GM10266 (cell line): ENCODE measurements around the gene MFN2.
"Not testable (repeated sequence)": the region's sequence is repeated elsewhere in the genome, so short reads cannot be mapped to it uniquely, and the experiment has no call there.

Experiments
- DNase-seq: peaks from one replicate; pipeline ENCODE4 v3.0.0; 2012; ENCODE audit errors: extremely low spot score
- TF ChIP-seq, protein P1 (sequence below): IDR thresholded peaks from 2 replicates; pipeline ENCODE4 v1.5.1; 2012; ENCODE audit warnings: mild to moderate bottlenecking, low read depth; ENCODE audit not compliant: control insufficient read depth, insufficient read depth; ENCODE audit errors: missing control alignments

MFN2 gene

DNA sequence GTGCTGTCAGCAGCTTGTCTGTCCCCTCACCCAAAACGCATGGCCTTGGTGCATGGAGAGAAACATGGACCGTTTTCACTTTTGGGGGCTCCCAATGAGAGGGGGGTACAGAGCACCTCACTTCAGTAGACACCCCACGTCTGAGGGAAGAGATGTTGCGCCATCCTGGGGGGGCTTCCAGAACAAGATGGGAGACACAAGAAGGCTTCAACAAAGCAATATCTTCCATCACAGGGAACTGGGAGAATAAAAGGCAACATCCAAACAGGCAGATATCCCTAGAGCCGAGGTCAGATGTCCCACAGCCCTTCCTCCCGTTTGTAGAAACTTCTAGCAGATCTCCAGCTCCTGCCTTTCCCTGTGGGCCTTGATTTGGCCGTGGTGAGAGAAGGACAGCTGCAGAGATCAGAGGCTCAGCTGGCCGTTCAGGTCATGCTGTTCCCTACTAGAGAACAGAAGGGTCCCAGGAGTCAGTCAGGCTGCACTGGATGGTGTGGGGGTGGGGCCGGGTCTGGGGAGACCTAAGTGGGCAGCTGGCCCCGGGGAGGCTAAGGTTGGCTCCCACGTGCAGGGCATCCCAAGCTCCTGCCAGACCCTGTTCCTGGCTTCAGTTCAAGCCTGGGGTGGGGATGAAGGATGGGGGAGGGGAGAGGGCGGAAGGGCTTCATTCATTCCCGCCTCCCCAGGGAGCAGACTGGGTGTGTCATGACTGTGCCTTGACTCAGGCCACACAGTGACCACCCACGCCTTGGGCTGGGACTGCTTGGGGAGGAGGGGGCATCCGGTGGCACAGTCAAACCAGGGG is 41.3 kb upstream of the MFN2 start:
- no peak for DNase-seq
- TF ChIP-seq, protein P1, sequence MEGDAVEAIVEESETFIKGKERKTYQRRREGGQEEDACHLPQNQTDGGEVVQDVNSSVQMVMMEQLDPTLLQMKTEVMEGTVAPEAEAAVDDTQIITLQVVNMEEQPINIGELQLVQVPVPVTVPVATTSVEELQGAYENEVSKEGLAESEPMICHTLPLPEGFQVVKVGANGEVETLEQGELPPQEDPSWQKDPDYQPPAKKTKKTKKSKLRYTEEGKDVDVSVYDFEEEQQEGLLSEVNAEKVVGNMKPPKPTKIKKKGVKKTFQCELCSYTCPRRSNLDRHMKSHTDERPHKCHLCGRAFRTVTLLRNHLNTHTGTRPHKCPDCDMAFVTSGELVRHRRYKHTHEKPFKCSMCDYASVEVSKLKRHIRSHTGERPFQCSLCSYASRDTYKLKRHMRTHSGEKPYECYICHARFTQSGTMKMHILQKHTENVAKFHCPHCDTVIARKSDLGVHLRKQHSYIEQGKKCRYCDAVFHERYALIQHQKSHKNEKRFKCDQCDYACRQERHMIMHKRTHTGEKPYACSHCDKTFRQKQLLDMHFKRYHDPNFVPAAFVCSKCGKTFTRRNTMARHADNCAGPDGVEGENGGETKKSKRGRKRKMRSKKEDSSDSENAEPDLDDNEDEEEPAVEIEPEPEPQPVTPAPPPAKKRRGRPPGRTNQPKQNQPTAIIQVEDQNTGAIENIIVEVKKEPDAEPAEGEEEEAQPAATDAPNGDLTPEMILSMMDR = no peak

DNA sequence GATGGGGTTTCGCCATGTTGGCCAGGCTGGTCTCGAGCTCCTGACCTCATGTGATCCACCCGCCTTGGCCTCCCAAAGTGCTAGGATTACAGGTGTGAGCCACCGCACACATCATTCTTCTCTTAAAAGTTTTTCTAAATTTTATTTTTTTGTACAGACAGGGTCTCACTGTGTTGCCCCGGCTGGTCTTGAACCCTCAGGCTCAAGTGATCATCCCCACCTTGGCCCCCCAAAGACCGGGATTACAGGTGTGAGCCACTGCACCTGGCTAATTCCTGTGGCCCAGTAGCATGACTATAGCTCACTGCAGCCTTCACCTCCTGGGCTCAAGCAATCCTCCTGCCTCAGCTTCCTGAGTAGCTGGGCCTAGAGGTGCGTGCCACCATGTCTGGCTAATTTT is 40.5 kb upstream of the MFN2 start:
- DNase-seq = not testable (repeated sequence)

DNA sequence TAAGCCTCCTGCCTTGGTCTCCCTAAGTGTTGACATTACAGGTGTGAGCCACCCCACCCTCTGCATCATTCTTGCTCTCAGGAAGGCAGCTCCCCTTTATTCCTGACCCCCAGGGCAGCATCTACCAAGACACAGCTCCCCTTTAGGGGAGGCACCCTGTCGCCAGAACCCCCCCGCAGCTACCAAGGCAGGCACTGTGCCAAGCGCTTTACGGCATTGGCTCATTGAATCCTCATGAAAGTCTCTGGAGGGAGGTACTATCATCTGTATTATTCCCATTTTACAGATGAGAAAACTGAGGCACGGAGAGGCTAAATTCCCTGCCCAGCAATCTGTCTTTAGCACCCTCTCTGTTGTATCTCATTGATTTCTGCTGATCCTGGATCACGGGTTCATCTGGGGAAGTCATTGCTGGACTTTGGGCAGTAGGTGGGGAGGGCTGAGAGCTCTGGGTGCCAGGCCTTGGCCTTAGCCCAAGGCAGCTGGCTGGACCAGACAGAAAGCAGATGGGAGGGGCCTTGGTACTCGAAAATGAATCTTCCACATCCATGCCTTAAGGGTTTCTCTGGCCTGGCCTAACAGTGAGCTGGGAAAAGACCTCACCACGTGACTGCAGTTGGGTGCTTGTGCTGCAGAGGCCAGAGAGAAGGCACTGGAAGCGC is 39.9 kb upstream of the MFN2 start:
- TF ChIP-seq, protein P1 = no peak
- no peak for DNase-seq

- DNase-seq = no peak
- TF ChIP-seq, protein P1 = no peak
Observed at GRCh38 chr1:11942280-11942679, 38.0 kb upstream of the MFN2 start.

DNA sequence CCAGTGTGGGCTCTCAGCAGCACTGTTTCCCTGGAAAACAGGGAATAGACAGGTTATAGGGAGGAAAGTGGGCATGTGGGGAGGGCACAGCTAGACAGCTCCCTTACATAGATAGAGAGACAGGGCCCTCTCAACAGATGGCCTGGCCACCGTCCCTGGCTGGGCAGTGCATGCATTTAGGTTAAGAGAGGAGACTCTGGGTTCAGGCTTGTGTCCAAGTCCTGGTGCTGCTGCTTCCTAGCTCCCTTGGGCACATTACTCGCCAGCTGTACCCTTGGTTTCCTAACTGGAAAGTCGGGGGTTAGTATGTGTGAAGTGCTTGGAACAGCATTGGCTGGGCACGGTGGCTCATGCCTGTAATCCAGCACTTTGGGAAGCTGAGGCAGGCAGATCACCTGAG is 36.6 kb upstream of the MFN2 start:
- TF ChIP-seq, protein P1 = no peak

DNA sequence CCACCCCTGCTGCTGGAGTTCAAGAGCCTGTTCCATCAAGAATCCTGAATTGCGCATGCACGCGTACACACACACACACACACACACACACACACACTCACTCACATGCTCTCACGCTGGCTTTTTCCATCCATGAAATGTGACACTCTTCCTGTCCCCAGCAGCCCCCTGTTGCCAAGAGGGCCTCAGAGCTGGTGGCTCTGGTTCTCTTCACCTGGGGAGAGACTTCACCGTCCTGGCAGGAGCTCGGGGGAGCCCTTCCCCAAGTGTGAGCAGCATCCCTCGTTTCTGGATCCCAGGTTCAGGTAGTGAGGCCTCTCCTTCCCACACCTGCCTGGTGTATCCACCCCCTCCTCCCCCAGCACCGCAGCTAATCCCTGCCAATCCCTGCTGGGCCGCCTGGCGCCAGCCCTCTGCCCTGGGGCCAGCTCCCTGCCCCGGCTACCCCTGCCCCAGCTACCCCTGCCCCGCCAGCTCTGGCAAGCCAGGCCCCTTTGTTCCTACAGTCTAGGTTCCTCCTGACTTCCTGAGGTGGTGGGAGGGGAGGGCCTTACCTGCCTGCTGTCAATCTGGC is 35.8 kb upstream of the MFN2 start:
- TF ChIP-seq, protein P1 = no peak
- DNase-seq = no peak

More for the DNA sequence above, 36.6 kb upstream of the MFN2 start:
- DNase-seq = no peak

DNA sequence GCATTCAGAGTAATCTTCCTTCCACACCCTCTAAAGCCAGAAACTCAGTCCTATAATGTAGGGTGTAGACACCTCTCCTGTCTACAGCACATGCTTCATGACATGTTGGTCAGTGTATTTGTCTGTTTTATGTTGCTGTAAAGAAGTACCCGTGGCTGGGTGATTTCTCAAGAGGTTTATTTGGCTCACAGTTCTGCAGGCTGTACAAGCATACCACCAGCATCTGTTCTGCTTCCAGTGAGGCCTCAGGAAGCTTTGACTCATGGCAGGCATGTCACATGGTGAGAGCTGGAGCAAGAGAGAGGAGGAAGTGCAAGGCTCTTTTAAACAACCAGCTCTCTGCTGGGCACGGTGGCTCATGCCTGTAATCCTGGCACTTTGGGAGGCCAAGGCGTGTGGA is 33.6 kb upstream of the MFN2 start:
- DNase-seq = no peak
- TF ChIP-seq, protein P1 = no peak
